ENCODE results near the gene RNASE12. TPM values are rescaled to one million over a fixed set of nuclear protein-coding genes. Genes with fewer than 3 reads are reported as not detected.

RNASE12 gene
- polyA plus RNA-seq, 1 of the 3 experiments (the other 2 are of a cell fraction) = not detected

DNA sequence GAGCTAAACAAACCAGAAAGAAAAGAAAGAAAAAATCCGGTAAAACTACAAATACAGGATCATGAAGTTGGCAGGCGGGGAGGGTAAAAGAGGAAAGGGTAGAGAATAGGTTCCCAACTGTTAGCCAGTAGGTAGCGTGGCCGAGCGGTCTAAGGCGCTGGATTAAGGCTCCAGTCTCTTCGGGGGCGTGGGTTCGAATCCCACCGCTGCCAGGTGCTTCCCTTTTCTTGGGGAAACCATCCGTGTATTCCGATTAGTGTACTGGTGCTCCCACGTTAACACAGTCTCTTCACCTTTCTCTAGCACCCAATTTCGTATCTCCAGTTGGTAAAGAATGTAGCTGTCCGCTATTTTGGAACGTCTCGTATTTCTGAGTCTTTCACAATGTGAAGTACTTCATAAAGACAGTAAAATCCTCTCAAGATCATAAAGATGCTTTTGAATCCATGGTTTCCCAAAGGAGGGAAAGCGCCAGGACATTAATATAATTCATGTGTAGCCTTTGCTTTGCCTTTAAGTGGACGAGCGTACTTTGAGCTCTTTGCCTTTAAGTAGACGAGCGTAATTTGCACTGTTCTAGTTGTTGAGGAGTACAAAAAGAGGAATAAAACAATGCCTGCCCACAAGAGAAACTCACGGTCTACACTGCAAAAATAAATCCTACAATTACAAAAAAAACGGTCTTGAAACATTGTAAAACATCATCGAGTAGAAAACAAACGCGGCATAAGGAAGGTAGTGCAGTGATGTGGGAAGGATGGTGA is 19.0 kb upstream of the RNASE12 start:
- POLR2A ChIA-PET = no interaction called here
- 3% methylated on average over 26 of the region's 27 CpGs for WGBS (ENCODE audit: low lambda C conversion rate)
- Histone ChIP-seq H3K9ac (peak overlapping the region; percentile 46; the same call in 1 of the 2 replicates), H4K20me1 (ENCODE audit: insufficient read depth) (peaks cover 6% of the 10 kb centered on the region), H3K4me3 (ENCODE audit: low read depth in 2 of 2, low read length in 1 of 2) (peak overlapping the region; percentile 82 to 96), H3K27me3 (ENCODE audit: insufficient read depth) (no peaks in the 10 kb centered on the region), H3K27ac (ENCODE audit: low read depth in 2 of 2, low read length in 1 of 2) (no peak overlapping the region), H3K36me3 (replicated peaks in 1 of 2; ENCODE audit: control insufficient read depth in 1 of 2, insufficient read depth in 2 of 2, low read length in 1 of 2) (no peaks in the 10 kb centered on the region), H3F3A (replicated peaks; ENCODE audit: insufficient read depth) (peaks cover 36% of the 10 kb centered on the region), H3K4me1 (ENCODE audit: control insufficient read depth in 1 of 2, insufficient read depth in 2 of 2, low read depth in 1 of 2, low read length in 1 of 2) (no peaks in the 10 kb centered on the region; a peak in 2 of 4 replicates), H3K79me2 (ENCODE audit: insufficient read depth) (no peaks in the 10 kb centered on the region), H3K4me2 (peak overlapping the region; percentile 73), H3K9me2 (no peaks in the 10 kb centered on the region), H3K9me3 (no peaks in the 10 kb centered on the region), H2AFZ (ENCODE audit: low read depth) (peak overlapping the region; percentile 63; the same call in 1 of the 2 replicates)
- CTCF ChIA-PET = interaction anchor here (0.8 to 4.9 kb wide), 26 partner anchors 8 to 294 kb away, joined by 3 to 70 read pairs (median 4); partner anchors contain the start of genes APEX1, CCNB1IP1, OSGEP and PARP2
- DNase-seq = peak; percentile 66
- TF ChIP-seq, protein P1, sequence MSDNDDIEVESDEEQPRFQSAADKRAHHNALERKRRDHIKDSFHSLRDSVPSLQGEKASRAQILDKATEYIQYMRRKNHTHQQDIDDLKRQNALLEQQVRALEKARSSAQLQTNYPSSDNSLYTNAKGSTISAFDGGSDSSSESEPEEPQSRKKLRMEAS (IDR thresholded peaks at IDR 0.05; ENCODE audit: low read depth) = 0 out of 2 replicates have a peak, but pooled peaks have one; percentile 11
- no peak for TF ChIP-seq ELF1 (IDR thresholded peaks at IDR 0.05)
- TF ChIP-seq RXRA (IDR thresholded peaks at IDR 0.05; ENCODE audit: borderline replicate concordance, low read depth) = peak; percentile 38; the same call in 1 of the 2 replicates
- TF ChIP-seq FOSL2 (IDR thresholded peaks at IDR 0.05; ENCODE audit: borderline replicate concordance, low read depth) = peak; percentile 56; the same call in 1 of the 2 replicates
- peak; percentile 46 for TF ChIP-seq CHD2 (IDR thresholded peaks at IDR 0.05; ENCODE audit: low read length, partially characterized antibody)
- no peak for TF ChIP-seq RAD21 (IDR thresholded peaks at IDR 0.05; ENCODE audit: low read length)
- peak; percentile 13; the same call in 1 of the 2 replicates for TF ChIP-seq TCF12 (IDR thresholded peaks at IDR 0.05)
- TF ChIP-seq TEAD4 (IDR thresholded peaks at IDR 0.05; ENCODE audit: borderline replicate concordance, insufficient read depth) = peak; percentile 85
- 0 out of 2 replicates have a peak, but pooled peaks have one; percentile 12 for TF ChIP-seq USF1 (IDR thresholded peaks at IDR 0.05; ENCODE audit: borderline replicate concordance, low read depth)
- TF ChIP-seq SIN3A (IDR thresholded peaks at IDR 0.05; ENCODE audit: borderline replicate concordance, low read depth, low read length) = no peak
- TF ChIP-seq FOXJ3 (CRISPR knock-in tag; IDR thresholded peaks at IDR 0.05) = no peak
- TF ChIP-seq MEF2A (IDR thresholded peaks at IDR 0.05; ENCODE audit: borderline replicate concordance, low read depth) = no peak
- peak; percentile 42; the same call in 1 of the 2 replicates for TF ChIP-seq REST (IDR thresholded peaks at IDR 0.05; ENCODE audit: low read depth, low read length)
